IPS DF 4.7 (cell line): Measurements from ENCODE around the gene FAM110A.
"Not testable (repeated sequence)": the region's sequence is repeated elsewhere in the genome, so short reads cannot be mapped to it uniquely, and the experiment has no call there.

Experiments
- DNase-seq: peaks from one replicate; pipeline ENCODE4 v3.0.0-alpha.2; 2013; ENCODE audit warnings: low spot score; ENCODE audit errors: extremely low read depth

Gene FAM110A

GRCh38 chr20:841568-842546 is 8.3 kb downstream of the FAM110A start:
- DNase-seq, result no peak

GRCh38 chr20:842547-842940 is 9.0 kb downstream of the FAM110A start:
- DNase-seq, result no peak

DNA sequence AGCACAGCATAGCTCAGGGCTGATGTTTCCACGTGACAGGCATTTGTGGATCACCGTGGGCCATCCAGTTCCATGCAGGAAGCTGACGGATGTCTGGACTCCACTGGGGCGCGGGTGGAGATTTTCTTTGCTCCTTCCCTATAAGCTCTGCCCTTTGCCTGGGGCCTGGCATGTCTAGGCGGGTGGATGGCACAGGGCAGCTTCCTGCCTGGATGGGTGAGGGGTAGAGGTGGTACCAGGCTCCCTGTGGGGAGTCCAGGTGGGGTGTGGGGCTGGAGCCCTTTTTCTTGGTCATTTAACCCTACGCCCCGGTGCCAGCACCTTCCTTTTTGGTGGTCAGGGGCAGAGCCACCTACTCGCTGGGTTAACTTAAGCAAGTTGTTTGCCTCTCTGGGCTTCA is 10.4 kb downstream of the FAM110A start:
- DNase-seq, result no peak

DNA sequence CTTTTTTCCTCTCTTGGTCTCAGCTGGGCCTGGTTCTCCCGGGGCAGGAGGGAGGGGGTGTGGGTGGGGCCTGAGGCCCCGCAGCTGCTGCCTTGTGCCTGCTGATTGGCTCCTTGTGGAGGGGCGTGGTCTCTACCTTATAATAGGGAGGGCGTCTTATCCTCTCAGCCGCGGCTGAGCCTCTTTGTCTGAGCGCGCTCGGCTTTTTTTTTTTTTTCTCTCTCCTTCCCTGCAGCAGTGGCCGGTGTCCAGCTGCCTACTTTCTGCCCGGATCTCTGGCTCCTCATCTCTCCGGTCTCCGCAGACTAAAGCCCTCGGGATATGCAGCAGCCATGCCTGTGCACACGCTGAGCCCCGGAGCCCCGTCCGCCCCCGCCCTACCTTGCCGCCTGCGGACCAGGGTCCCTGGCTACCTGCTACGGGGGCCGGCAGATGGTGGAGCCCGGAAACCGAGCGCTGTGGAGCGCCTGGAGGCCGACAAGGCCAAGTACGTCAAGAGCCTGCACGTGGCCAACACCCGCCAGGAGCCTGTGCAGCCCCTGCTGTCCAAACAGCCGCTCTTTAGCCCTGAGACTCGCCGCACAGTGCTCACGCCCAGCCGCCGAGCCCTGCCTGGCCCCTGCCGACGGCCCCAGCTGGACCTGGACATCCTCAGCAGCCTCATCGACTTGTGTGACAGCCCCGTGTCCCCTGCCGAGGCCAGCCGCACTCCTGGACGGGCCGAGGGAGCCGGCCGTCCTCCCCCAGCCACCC is 11.1 kb downstream of the FAM110A start:
- no peak for DNase-seq

DNA sequence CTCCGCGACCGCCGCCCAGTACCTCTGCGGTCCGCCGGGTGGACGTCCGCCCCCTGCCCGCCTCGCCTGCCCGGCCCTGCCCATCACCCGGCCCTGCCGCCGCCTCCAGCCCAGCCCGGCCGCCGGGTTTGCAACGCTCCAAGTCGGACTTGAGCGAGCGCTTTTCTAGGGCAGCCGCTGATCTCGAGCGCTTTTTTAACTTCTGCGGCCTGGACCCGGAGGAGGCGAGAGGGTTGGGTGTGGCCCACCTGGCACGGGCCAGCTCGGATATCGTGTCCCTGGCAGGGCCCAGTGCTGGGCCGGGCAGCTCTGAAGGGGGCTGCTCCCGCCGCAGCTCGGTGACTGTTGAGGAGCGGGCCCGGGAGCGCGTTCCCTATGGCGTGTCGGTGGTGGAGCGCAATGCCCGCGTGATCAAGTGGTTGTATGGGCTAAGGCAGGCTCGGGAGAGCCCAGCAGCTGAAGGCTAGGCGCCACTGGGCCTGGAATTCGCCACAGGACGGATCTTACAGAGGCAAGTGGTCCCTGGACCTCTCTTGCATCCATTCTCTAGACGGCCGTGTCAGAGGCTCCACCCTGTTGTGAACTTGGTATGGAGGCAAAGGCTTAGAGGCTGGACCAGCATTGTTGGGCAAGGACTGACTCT is 11.8 kb downstream of the FAM110A start:
- DNase-seq, result no peak

DNA sequence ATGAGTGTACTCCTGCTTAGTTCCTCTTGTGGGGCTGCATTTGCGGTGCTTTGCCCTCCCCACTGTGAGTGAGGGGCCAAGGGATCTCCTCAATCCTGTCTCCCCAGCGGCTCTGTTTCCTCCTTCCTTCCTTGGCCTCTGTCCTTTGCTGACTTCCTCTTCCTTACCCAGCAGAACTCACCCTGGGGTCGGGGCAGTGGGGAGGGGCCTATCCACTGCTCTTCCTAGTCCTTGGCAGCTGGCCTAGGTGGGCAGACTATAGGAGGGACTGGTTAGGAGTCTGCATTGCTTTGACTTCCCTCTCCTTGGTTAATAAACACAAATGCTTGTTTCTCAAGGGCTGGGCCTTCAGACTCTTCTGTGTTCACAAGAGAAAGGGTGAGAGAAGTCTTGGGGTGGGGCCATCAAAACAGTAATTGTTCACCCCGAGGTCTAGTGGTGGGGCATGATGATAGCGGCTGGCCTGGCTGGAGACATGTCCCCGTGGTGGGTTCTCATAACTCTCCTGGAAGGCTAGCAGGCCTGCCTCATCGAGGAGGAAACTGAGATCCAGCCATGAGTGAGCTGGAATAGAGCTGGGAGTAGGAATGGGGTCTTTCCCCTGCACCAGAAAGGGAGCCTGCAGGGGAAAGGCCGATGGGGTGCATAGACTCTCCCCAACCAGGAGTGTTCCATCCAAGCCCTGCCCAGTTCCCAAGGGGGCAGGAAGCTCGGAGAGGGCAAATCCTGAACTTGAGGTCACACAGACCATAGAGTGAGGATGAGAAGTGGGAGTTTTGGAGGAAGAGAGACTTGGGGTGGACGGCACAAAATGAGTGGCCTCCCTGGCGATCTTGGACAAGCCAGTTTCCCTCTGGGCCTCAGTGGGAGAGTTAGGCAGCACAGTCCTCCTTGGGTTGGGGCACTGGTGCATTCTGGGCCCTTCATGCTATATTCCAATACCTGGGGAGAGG is 12.7 kb downstream of the FAM110A start:
- DNase-seq, result no peak

DNA sequence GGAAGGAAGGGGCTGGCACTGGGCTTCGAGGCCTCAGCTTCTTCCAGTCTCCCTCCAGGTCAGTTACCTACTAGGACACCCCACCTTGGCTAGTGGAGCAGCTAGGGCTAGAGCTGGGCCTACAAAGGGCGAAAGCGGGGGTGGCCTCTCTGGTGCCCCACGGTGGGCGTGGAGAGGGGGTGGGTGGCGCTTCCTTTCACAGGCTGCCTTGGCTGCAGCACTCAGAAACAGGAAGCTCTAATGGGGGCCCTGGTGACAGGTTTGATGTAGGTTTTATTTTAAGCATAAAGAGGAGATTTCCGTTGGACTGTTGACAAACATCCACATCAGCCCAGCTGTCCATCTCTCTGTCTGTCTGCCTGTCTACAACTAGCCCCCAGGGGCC is 13.4 kb downstream of the FAM110A start:
- DNase-seq, result no peak

DNA sequence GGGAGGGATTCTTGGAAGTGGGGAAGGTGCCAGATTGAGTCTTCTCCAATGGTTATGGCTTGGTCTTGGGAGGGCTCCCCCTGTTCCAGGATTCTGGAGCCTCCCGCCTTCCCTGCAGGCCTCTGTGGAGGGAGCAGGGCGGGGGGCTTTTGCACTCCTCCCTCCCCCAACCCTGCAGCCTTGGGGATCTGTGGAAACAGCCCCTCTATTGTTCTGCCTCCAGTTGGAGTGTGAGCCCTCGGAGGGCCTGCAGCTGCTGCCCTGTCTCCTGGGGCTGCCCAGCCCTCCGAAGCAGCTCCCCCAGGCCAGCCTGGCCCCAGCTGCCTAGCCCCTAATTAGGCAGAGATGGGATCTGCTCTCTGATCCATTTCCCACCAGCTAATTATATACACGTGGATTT is 14.7 kb downstream of the FAM110A start:
- no peak for DNase-seq

- not testable (repeated sequence) for DNase-seq
Measured at GRCh38 chr20:848731-849130, 15.2 kb downstream of the FAM110A start.

DNA sequence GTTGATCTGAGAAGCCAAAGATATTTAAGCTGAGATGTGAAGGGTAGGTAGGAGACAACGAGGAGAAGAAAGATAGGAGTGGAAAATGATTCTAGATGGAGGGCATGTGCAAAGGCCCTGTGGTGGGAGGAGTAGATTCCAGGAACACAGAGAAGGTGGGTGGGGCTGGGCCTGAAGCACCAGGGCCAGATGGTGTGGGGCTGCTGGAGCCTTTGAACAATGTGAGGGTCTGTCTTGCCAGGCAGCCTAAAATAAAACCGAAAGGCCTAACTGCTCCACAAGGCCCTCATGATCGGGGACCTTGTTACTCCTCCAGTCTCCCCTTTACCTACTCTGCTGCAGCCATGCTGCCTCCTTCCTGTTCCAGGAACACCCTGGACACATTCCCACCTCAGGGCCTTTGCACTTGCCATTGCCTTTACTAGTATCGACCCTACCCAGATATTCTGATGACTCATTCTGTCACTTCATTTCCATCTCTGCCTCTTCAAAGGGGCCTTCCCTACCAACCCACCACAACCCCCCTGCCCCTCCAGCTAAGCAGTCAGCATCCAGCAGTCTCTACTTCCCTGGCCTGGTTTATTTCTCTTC is 20.0 kb downstream of the FAM110A start:
- DNase-seq, result no peak

GRCh38 chr20:854601-855000 is 21.1 kb downstream of the FAM110A start:
- no peak for DNase-seq

DNA sequence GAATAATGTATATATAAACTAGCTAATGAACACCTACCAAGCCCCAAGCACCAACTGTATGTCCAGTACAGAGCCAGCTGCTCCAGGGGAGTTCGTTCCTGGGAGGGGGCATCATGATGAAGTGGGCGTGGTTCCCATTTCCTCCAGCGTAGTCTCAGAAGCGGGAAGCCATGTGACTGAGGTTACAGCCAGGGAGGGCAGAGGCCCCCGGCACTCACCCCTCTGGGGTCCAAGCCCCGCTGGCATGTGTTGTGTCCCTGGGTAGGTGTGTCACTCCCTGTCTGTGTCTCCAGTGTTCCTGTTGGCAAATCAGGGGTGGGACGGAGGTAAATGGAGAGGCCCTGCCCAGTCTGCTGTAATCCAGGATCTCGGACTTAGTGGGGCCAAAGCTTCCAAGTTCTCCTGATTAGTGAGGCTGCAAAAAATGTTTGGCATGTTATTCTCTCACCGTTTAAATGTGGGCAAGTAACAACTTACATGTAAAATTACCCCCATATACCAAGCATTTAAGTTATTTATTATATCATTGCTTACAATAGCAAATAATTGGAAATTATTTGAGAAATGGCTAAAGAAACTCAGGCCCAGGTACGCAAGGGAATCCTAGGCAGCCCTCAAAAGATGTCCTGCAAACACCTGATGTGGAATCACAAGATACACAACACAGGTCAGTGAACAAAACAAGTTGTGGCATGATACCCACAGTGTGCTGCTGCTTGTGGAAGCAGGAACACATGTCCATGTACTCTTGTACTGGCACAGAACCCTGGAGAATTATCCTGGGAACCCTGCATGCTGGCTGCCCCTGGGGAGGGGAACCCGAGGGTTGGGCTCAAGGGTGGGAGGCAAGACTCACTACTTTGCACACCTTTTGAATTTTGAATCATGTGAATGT is 22.2 kb downstream of the FAM110A start:
- no peak for DNase-seq

- no peak for DNase-seq
Measured at GRCh38 chr20:856361-856775, 22.9 kb downstream of the FAM110A start.

- no peak for DNase-seq
Measured at GRCh38 chr20:858011-858410, 24.5 kb downstream of the FAM110A start.

- no peak for DNase-seq
Measured at GRCh38 chr20:859751-860231, 26.3 kb downstream of the FAM110A start.

- DNase-seq, result no peak
Measured at GRCh38 chr20:860891-861290, 27.4 kb downstream of the FAM110A start.

GRCh38 chr20:865440-865839 is 31.9 kb downstream of the FAM110A start:
- no peak for DNase-seq

GRCh38 chr20:868279-868678 is 34.8 kb downstream of the FAM110A start:
- no peak for DNase-seq

GRCh38 chr20:869606-870005 is 36.1 kb downstream of the FAM110A start:
- no peak for DNase-seq
